Cortex of kidney (tissue), 1 donor: Measurements from ENCODE around the gene MYOZ3.

ENCODE experiments used
- DNase-seq: peaks from one replicate; lab custom pipeline; 2025; lab: John Stamatoyannopoulos, UW

Gene MYOZ3

DNA sequence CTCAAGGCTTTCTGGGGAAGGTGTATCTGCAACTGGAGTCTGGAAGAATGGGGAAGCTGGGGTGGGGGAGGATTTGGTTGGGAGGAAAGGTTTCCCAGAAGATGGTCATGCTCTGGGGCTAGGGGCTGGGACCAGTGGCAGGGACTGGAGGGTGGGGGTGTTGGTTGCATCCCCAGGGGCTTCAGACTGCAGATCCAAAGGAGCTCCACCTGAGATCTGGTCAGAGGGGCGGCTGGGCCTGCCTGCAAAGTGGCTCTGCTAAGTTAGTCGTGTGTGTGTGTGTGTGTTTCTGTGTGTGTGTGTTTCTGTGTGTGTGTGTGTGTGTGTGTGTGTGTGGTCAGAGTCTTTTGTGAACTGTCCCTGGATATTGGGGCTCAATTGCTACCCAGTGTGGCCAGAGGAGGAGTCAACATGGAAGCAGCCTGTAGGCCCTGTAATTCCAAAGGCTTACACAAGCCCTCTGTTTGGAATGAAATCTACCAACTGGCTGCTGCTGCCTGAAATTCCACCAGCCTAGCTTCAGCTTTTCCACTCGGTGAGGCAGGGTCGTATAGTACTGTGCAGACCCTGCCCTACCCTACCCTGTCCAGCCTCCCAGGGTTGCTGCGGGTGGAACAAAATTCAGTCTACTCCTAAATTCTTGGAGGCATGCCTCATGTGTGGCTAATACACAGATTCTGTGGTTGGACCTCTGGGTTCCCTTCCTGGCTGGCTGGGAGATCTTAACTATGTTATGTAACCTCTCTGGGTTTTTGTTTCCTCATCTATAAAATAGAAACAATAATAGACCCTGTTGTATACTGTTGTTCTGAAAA lies 33.1 kb upstream of the MYOZ3 start:
- no peak for DNase-seq

GRCh38 chr5:150628936-150629485 lies 32.0 kb upstream of the MYOZ3 start:
- no peak for DNase-seq

GRCh38 chr5:150630016-150630415 lies 31.0 kb upstream of the MYOZ3 start:
- no peak for DNase-seq

- no peak for DNase-seq
These were observed 30.4 kb upstream of the MYOZ3 start for GRCh38 chr5:150630461-150631325.

- DNase-seq = no peak
These were observed 29.7 kb upstream of the MYOZ3 start for GRCh38 chr5:150631326-150631701.

DNA sequence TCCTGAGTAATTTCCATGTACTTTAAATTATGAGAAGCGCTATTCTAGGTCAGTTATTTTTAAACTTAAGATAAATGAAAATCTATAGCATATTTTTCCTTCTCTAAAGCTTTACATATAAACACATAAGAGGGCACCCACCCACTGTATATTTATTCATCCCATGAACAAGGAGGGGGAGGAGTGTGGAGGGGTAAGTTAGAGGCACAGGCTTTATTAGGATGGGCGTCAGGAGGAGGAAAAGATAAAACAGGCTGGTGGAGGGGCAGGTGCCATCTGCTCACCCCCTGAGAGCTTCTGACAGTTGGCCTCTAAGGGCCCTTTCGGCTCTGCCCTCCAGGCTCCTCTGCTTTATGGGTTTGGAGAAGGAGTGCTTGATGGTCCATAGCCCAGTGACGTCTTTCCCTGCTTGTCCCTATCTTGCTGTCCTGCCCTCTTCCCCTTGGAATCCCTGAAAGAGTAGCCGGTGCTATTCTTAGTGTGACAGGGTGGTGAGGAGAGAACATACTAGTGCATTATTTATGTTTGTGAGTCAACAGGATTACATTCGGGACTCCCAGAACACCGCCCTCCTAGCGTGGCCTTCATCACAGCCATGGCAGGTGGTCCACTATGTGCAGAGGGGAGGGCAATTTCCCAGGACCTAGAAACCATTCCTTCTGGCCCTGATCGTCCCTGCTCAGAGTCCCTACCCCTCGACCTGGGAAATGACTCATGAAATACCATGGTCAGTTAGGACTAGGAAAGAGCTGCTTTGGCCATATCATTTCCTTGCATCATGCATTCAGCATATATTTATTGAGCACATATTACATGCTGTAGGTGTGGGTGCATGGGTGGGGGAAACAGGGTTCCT lies 28.5 kb upstream of the MYOZ3 start:
- no peak for DNase-seq

GRCh38 chr5:150633429-150633828 lies 27.6 kb upstream of the MYOZ3 start:
- no peak for DNase-seq

GRCh38 chr5:150636391-150637244 lies 24.4 kb upstream of the MYOZ3 start:
- DNase-seq = no peak

DNA sequence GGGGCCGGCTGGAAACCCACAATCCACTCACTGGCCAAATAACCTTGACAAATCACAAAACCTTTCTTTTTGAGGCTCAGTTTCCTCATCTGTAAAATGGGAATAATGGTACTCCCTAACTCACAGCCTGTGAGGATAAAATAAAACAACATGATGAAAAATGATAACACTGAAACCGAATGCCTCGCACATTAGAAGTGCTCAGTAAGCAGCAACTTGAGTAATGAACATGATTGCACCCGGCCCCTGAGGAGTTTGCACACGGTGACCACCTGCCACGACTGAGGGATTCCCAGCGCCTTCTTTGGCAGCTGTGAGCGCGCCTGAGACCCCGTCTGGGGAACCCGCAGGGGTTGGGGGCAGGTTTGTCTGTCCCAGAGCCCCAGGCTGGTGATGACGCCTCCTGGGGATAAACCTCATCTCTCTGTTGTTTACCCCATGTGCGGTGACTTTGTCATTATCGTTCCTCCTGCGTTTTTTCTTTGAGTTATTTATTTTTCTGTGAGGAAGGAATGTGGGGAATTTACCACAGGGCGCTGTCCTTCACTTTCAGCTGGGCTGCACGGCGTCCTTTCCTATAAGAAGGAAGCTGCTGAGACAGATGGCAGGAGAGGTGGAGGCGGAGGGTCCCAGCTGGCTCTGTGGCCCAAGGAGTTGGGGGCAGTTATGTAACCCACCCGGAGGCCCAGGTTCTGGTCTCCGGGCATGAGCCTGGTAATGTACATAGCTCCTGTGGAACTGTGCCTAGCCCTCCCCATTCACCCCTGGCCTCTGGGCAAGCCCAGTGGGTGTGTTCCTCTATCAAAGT lies 23.6 kb upstream of the MYOZ3 start:
- no peak for DNase-seq

GRCh38 chr5:150638053-150638444 lies 23.0 kb upstream of the MYOZ3 start:
- DNase-seq = no peak

DNA sequence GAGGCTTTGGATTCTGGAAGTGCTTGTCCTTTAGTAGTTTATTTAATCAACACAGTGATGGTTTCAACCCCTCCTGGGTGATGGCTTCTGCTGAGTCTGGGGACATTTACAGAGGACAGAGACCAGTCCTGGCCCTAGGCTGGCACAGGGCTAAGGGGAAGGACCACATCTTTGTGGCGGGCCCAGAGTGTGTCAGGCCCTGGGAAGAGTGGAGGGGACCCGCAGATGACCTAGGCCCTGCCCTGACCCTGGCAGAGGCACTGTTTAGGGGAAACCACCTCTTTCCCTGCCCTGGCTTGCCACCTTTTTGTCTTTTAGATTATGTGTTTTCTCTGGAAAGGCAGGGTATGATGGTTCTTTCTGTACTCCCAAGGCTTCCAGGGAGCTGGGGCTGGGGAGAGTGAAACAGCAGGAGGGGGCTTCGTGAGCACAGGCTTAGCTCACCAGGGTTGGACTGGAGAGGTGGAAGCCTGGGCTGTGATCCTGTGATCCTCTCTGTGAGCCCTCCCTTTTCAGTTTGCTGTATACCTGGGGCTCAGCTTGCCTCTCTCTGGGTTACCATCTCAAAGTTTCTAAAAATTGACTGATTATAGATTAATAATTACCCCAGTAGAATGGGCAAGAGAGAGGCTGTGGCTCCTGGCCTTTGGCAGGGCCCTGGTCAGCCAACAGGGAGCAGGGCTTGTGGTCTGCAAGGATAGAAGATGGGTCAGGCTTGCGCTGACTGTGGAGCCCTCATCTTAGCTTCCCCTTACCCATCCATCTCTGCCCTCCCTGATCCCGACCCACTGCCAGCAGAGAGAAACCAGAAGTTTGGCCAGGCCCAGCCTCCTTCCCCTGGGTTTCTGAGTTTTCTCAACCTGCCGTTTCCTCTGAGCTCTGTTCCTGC lies 22.3 kb upstream of the MYOZ3 start:
- no peak for DNase-seq

- DNase-seq = no peak
These were observed 21.7 kb upstream of the MYOZ3 start for GRCh38 chr5:150639377-150639692.

DNA sequence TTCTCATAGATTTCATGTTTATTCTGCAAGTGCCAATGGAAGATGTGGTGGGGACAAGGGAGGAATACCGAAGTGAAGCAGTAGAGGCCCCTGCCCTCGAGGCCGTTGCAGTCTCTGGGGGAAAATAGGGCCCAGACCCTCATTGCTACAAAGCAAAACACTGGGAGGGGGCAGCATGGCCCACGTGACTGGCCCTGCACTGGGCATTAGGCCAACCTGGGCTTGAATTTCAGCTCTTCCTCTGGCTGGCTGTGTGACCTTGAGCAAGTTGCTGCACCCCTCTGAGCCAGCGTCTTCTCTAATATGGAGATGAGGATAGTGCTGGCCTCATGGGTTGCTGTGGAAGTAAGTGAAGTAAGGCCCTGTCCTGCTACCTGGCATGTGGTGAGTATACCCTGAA lies 21.3 kb upstream of the MYOZ3 start:
- DNase-seq = no peak

- DNase-seq = no peak
These were observed 20.6 kb upstream of the MYOZ3 start, which contains the start of gene SYNPO for GRCh38 chr5:150640311-150641005. TSS of gene SYNPO (plus strand) at chr5:150640660. CDS start at chr5:150648276, 7,616 bp downstream.

DNA sequence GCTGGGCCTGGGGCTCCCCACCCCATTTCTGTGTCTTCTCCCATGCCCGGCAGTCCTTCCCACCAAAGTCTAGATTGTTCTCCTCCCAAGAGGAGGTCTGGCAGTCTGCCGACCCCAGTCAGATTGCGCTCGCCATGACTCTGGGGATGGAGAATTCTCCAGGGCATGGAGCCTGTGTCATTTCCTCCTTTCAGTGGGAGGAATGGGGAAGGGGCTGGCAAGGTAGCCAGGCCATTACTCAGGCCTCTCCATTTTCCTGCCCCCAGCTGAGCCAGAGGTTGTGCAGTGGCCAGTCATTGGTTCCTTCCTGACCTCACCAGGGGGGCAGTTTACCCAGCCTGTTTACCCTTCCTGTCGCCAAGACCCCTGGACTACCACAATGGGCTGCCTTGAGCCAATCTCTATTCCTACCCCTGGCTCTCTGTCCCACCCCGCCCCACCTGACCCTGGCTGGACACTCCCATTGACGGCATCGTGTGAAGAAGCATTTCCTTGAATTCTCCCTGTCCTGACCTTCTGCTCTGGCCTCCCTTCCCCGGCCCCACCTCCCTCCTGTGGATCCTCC lies 20.0 kb upstream of the MYOZ3 start:
- DNase-seq = no peak

- DNase-seq = no peak
These were observed 19.1 kb upstream of the MYOZ3 start for GRCh38 chr5:150641824-150642566.

GRCh38 chr5:150642567-150642927 lies 18.5 kb upstream of the MYOZ3 start:
- DNase-seq = no peak
